ENCODE results near the gene VWA8.
"Not testable (repeated sequence)": the region's sequence is repeated elsewhere in the genome, so short reads cannot be mapped to it uniquely, and the experiment has no call there.

Gene VWA8

GRCh38 chr13:41650706-41651105 lies 310.2 kb downstream of the VWA8 start:
- H3K27ac Mint-ChIP-seq: no peak overlapping the region
- peaks cover 4% of the 10 kb centered on the region for H3K36me3 Mint-ChIP-seq (ENCODE audit: low read depth)
- no peaks in the 10 kb centered on the region for H3K9me3 Mint-ChIP-seq
- no peaks in the 10 kb centered on the region for H3K27me3 Mint-ChIP-seq
- no peak overlapping the region for H3K4me3 Mint-ChIP-seq
- peaks cover 13% of the 10 kb centered on the region for H3K4me1 Mint-ChIP-seq (ENCODE audit: low read depth)

GRCh38 chr13:41649659-41650058 lies 311.2 kb downstream of the VWA8 start:
- Mint-ChIP-seq H3K27ac (no peak overlapping the region), H3K4me3 (no peak overlapping the region), H3K27me3 (no peaks in the 10 kb centered on the region), H3K9me3 (no peaks in the 10 kb centered on the region), H3K4me1 (ENCODE audit: low read depth) (peaks cover 7% of the 10 kb centered on the region), H3K36me3 (ENCODE audit: low read depth) (peaks cover 8% of the 10 kb centered on the region)

- H3K36me3 Mint-ChIP-seq (ENCODE audit: low read depth): peaks cover 8% of the 10 kb centered on the region
- H3K27me3 Mint-ChIP-seq: no peaks in the 10 kb centered on the region
- H3K9me3 Mint-ChIP-seq: no peaks in the 10 kb centered on the region
- no peak overlapping the region for H3K4me3 Mint-ChIP-seq
- peaks cover 5% of the 10 kb centered on the region for H3K4me1 Mint-ChIP-seq (ENCODE audit: low read depth)
- no peak overlapping the region for H3K27ac Mint-ChIP-seq
Observed at GRCh38 chr13:41648314-41648935, 312.5 kb downstream of the VWA8 start.

GRCh38 chr13:41647699-41648313 lies 313.1 kb downstream of the VWA8 start:
- H3K27ac Mint-ChIP-seq; H3K27me3 Mint-ChIP-seq; H3K4me3 Mint-ChIP-seq; H3K9me3 Mint-ChIP-seq; H3K4me1 Mint-ChIP-seq (ENCODE audit: low read depth): not testable (repeated sequence)
- H3K36me3 Mint-ChIP-seq (ENCODE audit: low read depth): peaks cover 12% of the 10 kb centered on the region

- H3K27ac Mint-ChIP-seq: no peak overlapping the region
- no peaks in the 10 kb centered on the region for H3K27me3 Mint-ChIP-seq
- H3K4me1 Mint-ChIP-seq (ENCODE audit: low read depth): peaks cover 3% of the 10 kb centered on the region
- H3K36me3 Mint-ChIP-seq (ENCODE audit: low read depth): peaks cover 12% of the 10 kb centered on the region
- no peaks in the 10 kb centered on the region for H3K9me3 Mint-ChIP-seq
- H3K4me3 Mint-ChIP-seq: no peak overlapping the region
Observed at GRCh38 chr13:41645331-41645730, 315.6 kb downstream of the VWA8 start.

- peaks cover 12% of the 10 kb centered on the region for H3K36me3 Mint-ChIP-seq (ENCODE audit: low read depth)
- H3K4me1 Mint-ChIP-seq (ENCODE audit: low read depth): peaks cover 3% of the 10 kb centered on the region
- no peak overlapping the region for H3K27ac Mint-ChIP-seq
Observed at GRCh38 chr13:41644742-41645141, 316.2 kb downstream of the VWA8 start.

GRCh38 chr13:41643507-41643906 lies 317.4 kb downstream of the VWA8 start:
- H3K27ac Mint-ChIP-seq: no peak overlapping the region
- peaks cover 19% of the 10 kb centered on the region for H3K36me3 Mint-ChIP-seq (ENCODE audit: low read depth)
- no peaks in the 10 kb centered on the region for H3K9me3 Mint-ChIP-seq
- no peaks in the 10 kb centered on the region for H3K27me3 Mint-ChIP-seq
- peaks cover 3% of the 10 kb centered on the region for H3K4me1 Mint-ChIP-seq (ENCODE audit: low read depth)
- H3K4me3 Mint-ChIP-seq: no peak overlapping the region

More at GRCh38 chr13:41644742-41645141, 316.2 kb downstream of the VWA8 start:
- Mint-ChIP-seq H3K9me3 (no peaks in the 10 kb centered on the region), H3K4me3 (no peak overlapping the region), H3K27me3 (no peaks in the 10 kb centered on the region)

GRCh38 chr13:41641961-41642360 lies 318.9 kb downstream of the VWA8 start:
- H3K27me3 Mint-ChIP-seq: no peaks in the 10 kb centered on the region
- peaks cover 24% of the 10 kb centered on the region for H3K36me3 Mint-ChIP-seq (ENCODE audit: low read depth)
- H3K4me3 Mint-ChIP-seq: no peak overlapping the region
- no peak overlapping the region for H3K27ac Mint-ChIP-seq
- peaks cover 3% of the 10 kb centered on the region for H3K4me1 Mint-ChIP-seq (ENCODE audit: low read depth)
- H3K9me3 Mint-ChIP-seq: no peaks in the 10 kb centered on the region

GRCh38 chr13:41641429-41641828 lies 319.5 kb downstream of the VWA8 start:
- Mint-ChIP-seq H3K27ac (no peak overlapping the region), H3K27me3 (no peaks in the 10 kb centered on the region), H3K4me1 (ENCODE audit: low read depth) (peaks cover 3% of the 10 kb centered on the region), H3K36me3 (ENCODE audit: low read depth) (peaks cover 24% of the 10 kb centered on the region), H3K9me3 (no peaks in the 10 kb centered on the region), H3K4me3 (no peak overlapping the region)

- Mint-ChIP-seq H3K4me1 (ENCODE audit: low read depth) (no peaks in the 10 kb centered on the region), H3K36me3 (ENCODE audit: low read depth) (peaks cover 16% of the 10 kb centered on the region), H3K9me3 (no peaks in the 10 kb centered on the region), H3K27me3 (no peaks in the 10 kb centered on the region), H3K27ac (no peak overlapping the region), H3K4me3 (no peak overlapping the region)
Observed at GRCh38 chr13:41639955-41640780, 320.7 kb downstream of the VWA8 start.

- H3K27ac Mint-ChIP-seq: no peak overlapping the region
- no peak overlapping the region for H3K4me3 Mint-ChIP-seq
- H3K27me3 Mint-ChIP-seq: no peaks in the 10 kb centered on the region
- H3K9me3 Mint-ChIP-seq: no peaks in the 10 kb centered on the region
- H3K36me3 Mint-ChIP-seq (ENCODE audit: low read depth): peaks cover 16% of the 10 kb centered on the region
- H3K4me1 Mint-ChIP-seq (ENCODE audit: low read depth): no peaks in the 10 kb centered on the region
Observed at GRCh38 chr13:41639237-41639904, 321.5 kb downstream of the VWA8 start.

GRCh38 chr13:41637586-41637985 lies 323.3 kb downstream of the VWA8 start:
- H3K27ac Mint-ChIP-seq: no peak overlapping the region
- H3K27me3 Mint-ChIP-seq: no peaks in the 10 kb centered on the region
- no peak overlapping the region for H3K4me3 Mint-ChIP-seq
- no peaks in the 10 kb centered on the region for H3K4me1 Mint-ChIP-seq (ENCODE audit: low read depth)
- H3K9me3 Mint-ChIP-seq: no peaks in the 10 kb centered on the region
- peaks cover 12% of the 10 kb centered on the region for H3K36me3 Mint-ChIP-seq (ENCODE audit: low read depth)

- H3K4me1 Mint-ChIP-seq (ENCODE audit: low read depth); H3K27ac Mint-ChIP-seq; H3K27me3 Mint-ChIP-seq; H3K9me3 Mint-ChIP-seq; H3K4me3 Mint-ChIP-seq: not testable (repeated sequence)
- H3K36me3 Mint-ChIP-seq (ENCODE audit: low read depth): peaks cover 12% of the 10 kb centered on the region
Observed at GRCh38 chr13:41637032-41637431, 323.9 kb downstream of the VWA8 start.

GRCh38 chr13:41636590-41636989 lies 324.3 kb downstream of the VWA8 start:
- H3K36me3 Mint-ChIP-seq (ENCODE audit: low read depth): peaks cover 12% of the 10 kb centered on the region
- not testable (repeated sequence) for H3K4me3 Mint-ChIP-seq; H3K27ac Mint-ChIP-seq; H3K4me1 Mint-ChIP-seq (ENCODE audit: low read depth); H3K9me3 Mint-ChIP-seq; H3K27me3 Mint-ChIP-seq

- Mint-ChIP-seq H3K4me3 (no peak overlapping the region), H3K27ac (no peak overlapping the region), H3K9me3 (no peaks in the 10 kb centered on the region), H3K36me3 (ENCODE audit: low read depth) (peaks cover 11% of the 10 kb centered on the region), H3K4me1 (ENCODE audit: low read depth) (no peaks in the 10 kb centered on the region), H3K27me3 (no peaks in the 10 kb centered on the region)
Observed at GRCh38 chr13:41634407-41634806, 326.5 kb downstream of the VWA8 start.
